IMR-90 (cell line): ENCODE data around the gene CD19. TPM values are rescaled to one million over a fixed set of nuclear protein-coding genes. Genes with fewer than 3 reads are reported as not detected.

Experiments used
- ATAC-seq: fragments of 200-7000 bp; cut with Tn5 transposase; 2 replicates; pipeline ENCODE4 v1.9.1; 2020; ENCODE audit warnings: low read depth, mild to moderate bottlenecking, moderate library complexity
- BruUV-seq: library from RNA; stranded (reverse); fragments of 400-500 nt; replicated peaks from 2 replicates; lab custom pipeline; 2021; lab: Mats Ljungman, UMichigan
- CTCF ChIA-PET: fragments of 300-600 bp; formaldehyde crosslinking; extraction: SDS; loops from one replicate; lab custom pipeline; 2021; ENCODE audit warnings: antibody characterized with exemption; lab: Yijun Ruan, JAX
- POLR2A ChIA-PET: fragments of 300-600 bp; sonication (Branson Sonifier 250); formaldehyde crosslinking; loops from one replicate; lab custom pipeline; 2022; ENCODE audit warnings: antibody characterized with exemption; ENCODE audit not compliant: unreplicated experiment; lab: Charles Lee
- DNase-seq: peaks from one replicate; pipeline ENCODE4 v3.0.0; 2013
- H2AFZ ChIP-seq: replicated peaks from 2 replicates; pipeline ENCODE3; 2013; ENCODE audit warnings: low read length, mild to moderate bottlenecking; ENCODE audit not compliant: poor library complexity
- H2AK5ac ChIP-seq: 2 replicates; pipeline ENCODE4 v1.6.1; 2013; ENCODE audit warnings: low read depth, low read length, inconsistent platforms
- H2AK9ac ChIP-seq: replicated peaks from 2 replicates; pipeline ENCODE3; 2013; ENCODE audit warnings: mild to moderate bottlenecking, low read depth, low read length, moderate library complexity; ENCODE audit not compliant: poor library complexity
- H2BK120ac ChIP-seq: 2 replicates; pipeline ENCODE4 v1.6.1; 2013; ENCODE audit warnings: low read depth, low read length, inconsistent platforms
- H2BK15ac ChIP-seq: 3 replicates; pipeline ENCODE4 v1.6.1; 2013; ENCODE audit warnings: low read depth, low read length, inconsistent platforms
- H2BK20ac ChIP-seq: 2 replicates; pipeline ENCODE4 v1.6.1; 2013; ENCODE audit warnings: low read depth, mild to moderate bottlenecking, inconsistent platforms, low read length, moderate library complexity
- H2BK5ac ChIP-seq: 2 replicates; pipeline ENCODE4 v1.6.1; 2013; ENCODE audit warnings: mild to moderate bottlenecking, low read depth, low read length, inconsistent platforms; ENCODE audit not compliant: poor library complexity, severe bottlenecking
- H3K14ac ChIP-seq: replicated peaks from 2 replicates; pipeline ENCODE4 v1.6.1; 2013; ENCODE audit warnings: low read depth, low read length, inconsistent platforms
- H3K18ac ChIP-seq: 2 replicates; pipeline ENCODE4 v1.6.1; 2013; ENCODE audit warnings: low read depth, low read length, control low read depth
- H3K23ac ChIP-seq: 2 replicates; pipeline ENCODE4 v1.6.1; 2013; ENCODE audit warnings: low read depth, low read length, inconsistent platforms
- H3K27ac ChIP-seq: 2 replicates; pipeline ENCODE4 v1.5.1; 2013; ENCODE audit warnings: mild to moderate bottlenecking, control low read depth, low read length; ENCODE audit not compliant: insufficient read depth
- H3K27me3 ChIP-seq: 2 replicates; pipeline ENCODE4 v1.6.1; 2013; ENCODE audit warnings: low read length; ENCODE audit not compliant: control insufficient read depth, insufficient read depth
- H3K36me3 ChIP-seq: 2 replicates; pipeline ENCODE4 v1.6.1; 2013; ENCODE audit warnings: low read length, mixed read lengths; ENCODE audit not compliant: control insufficient read depth, insufficient read depth
- H3K4ac ChIP-seq: 2 replicates; pipeline ENCODE4 v1.6.1; 2013; ENCODE audit warnings: low read depth, low read length, inconsistent platforms
- H3K4me1 ChIP-seq: 2 replicates; pipeline ENCODE4 v1.6.1; 2013; ENCODE audit warnings: low read length, mixed read lengths; ENCODE audit not compliant: control insufficient read depth, insufficient read depth
- H3K4me2 ChIP-seq: 2 replicates; pipeline ENCODE4 v1.6.1; 2013; ENCODE audit warnings: low read depth, mild to moderate bottlenecking, control low read depth, low read length, moderate library complexity
- H3K4me3 ChIP-seq: 2 replicates; pipeline ENCODE4 v1.5.1; 2013; ENCODE audit warnings: low read depth, mild to moderate bottlenecking, control low read depth, low read length, moderate library complexity; ENCODE audit not compliant: insufficient read depth
- H3K56ac ChIP-seq: 2 replicates; pipeline ENCODE4 v1.6.1; 2013; ENCODE audit warnings: low read length, inconsistent platforms; ENCODE audit not compliant: insufficient read depth; ENCODE audit errors: extremely low read depth
- H3K79me1 ChIP-seq, 2 experiments: 2 replicates each; pipeline ENCODE4 v1.6.1; 2013; ENCODE audit warnings: low read length in 2 of 2, inconsistent platforms in 1 of 2, low read depth in 1 of 2
- H3K9ac ChIP-seq: 2 replicates; pipeline ENCODE4 v1.6.1; 2013; ENCODE audit warnings: low read depth, low read length, control low read depth
- H3K9me1 ChIP-seq: 2 replicates; pipeline ENCODE4 v1.6.1; 2013; ENCODE audit warnings: low read length, inconsistent platforms; ENCODE audit not compliant: insufficient read depth
- H3K9me3 ChIP-seq: 2 replicates; pipeline ENCODE4 v1.6.1; 2013; ENCODE audit warnings: low read length; ENCODE audit not compliant: control insufficient read depth, insufficient read depth
- H4K20me1 ChIP-seq: 2 replicates; pipeline ENCODE4 v1.6.1; 2013; ENCODE audit warnings: low read length, inconsistent platforms; ENCODE audit not compliant: insufficient read depth
- H4K5ac ChIP-seq: 2 replicates; pipeline ENCODE4 v1.6.1; 2013; ENCODE audit warnings: mild to moderate bottlenecking, low read depth, low read length, control low read depth
- H4K8ac ChIP-seq, 2 experiments: 2 replicates each; pipeline ENCODE4 v1.6.1; 2013; ENCODE audit warnings: low read depth in 2 of 2, low read length in 2 of 2, control low read depth in 1 of 2, inconsistent platforms in 1 of 2
- H4K91ac ChIP-seq: 2 replicates; pipeline ENCODE4 v1.6.1; 2013; ENCODE audit warnings: low read depth, low read length, inconsistent platforms; ENCODE audit not compliant: insufficient read depth
- CEBPB ChIP-seq: IDR thresholded peaks from 2 replicates; pipeline ENCODE4 v1.6.1; 2012; ENCODE audit warnings: low read depth, low read length, improper control_type of control experiment
- CHD1 ChIP-seq: IDR thresholded peaks from 2 replicates; pipeline ENCODE4 v1.6.1; 2012; ENCODE audit warnings: low read depth, low read length, improper control_type of control experiment
- CTCF ChIP-seq: conservative IDR thresholded peaks from 2 replicates; pipeline ENCODE4 v1.5.1; 2012; ENCODE audit warnings: mild to moderate bottlenecking, low read depth, low read length, improper control_type of control experiment
- MAFK ChIP-seq: IDR thresholded peaks from 2 replicates; pipeline ENCODE4 v1.6.1; 2012; ENCODE audit warnings: low read depth, low read length, improper control_type of control experiment
- MAZ ChIP-seq: IDR thresholded peaks from 2 replicates; pipeline ENCODE4 v1.6.1; 2012; ENCODE audit warnings: low read depth, mild to moderate bottlenecking, low read length, improper control_type of control experiment, moderate library complexity, borderline replicate concordance
- POLR2A ChIP-seq: IDR thresholded peaks from 2 replicates; pipeline ENCODE4 v1.6.1; 2012; ENCODE audit warnings: mild to moderate bottlenecking, low read depth, low read length
- RCOR1 ChIP-seq: IDR thresholded peaks from 2 replicates; pipeline ENCODE4 v1.6.1; 2012; ENCODE audit warnings: mild to moderate bottlenecking, low read length, improper control_type of control experiment; ENCODE audit not compliant: insufficient replicate concordance
- RFX5 ChIP-seq: IDR thresholded peaks from 2 replicates; pipeline ENCODE4 v1.8.0; 2012; ENCODE audit warnings: low read depth, mild to moderate bottlenecking, low read length, moderate library complexity
- SMC3 ChIP-seq: fragments of 150-350 bp; IDR thresholded peaks from 2 replicates; pipeline ENCODE4 v1.6.1; 2016; ENCODE audit warnings: low read depth, mild to moderate bottlenecking, antibody characterized with exemption, low read length, moderate library complexity
- USF2 ChIP-seq: fragments of 150-350 bp; IDR thresholded peaks from 2 replicates; pipeline ENCODE4 v1.6.1; 2017; ENCODE audit warnings: mild to moderate bottlenecking, antibody characterized with exemption, low read length, low read depth
- WGBS, 2 experiments: methylation state at CpG; one replicate each; pipeline versions ENCODE4 v1.1.5 to v1.1.7; 2013; ENCODE audit warnings: missing lambda C conversion rate in 2 of 2; ENCODE audit not compliant: insufficient read length in 1 of 2; ENCODE audit errors: extremely low coverage in 2 of 2; 5-methylcytosine and 5-hydroxymethylcytosine counted together
- dilution Hi-C: fragments of 300-500 bp; cut with HindIII; formaldehyde crosslinking; loops from one replicate; pipeline ENCODE4 v1.14.3; 2018; ENCODE audit warnings: low sequenced_read_pairs; ENCODE audit not compliant: unreplicated experiment
- in situ Hi-C: fragments of 300-500 bp; cut with MboI; formaldehyde crosslinking; loops from 3 replicates; pipeline ENCODE4 v1.14.3; 2019; ENCODE audit warnings: low sequenced_read_pairs, inconsistent platforms, mixed read lengths
- intact Hi-C: fragments of 100-400 bp; cut with micrococcal nuclease; formaldehyde crosslinking; loops from 2 replicates; pipeline ENCODE4 v1.10.0; 2022
- polyA plus RNA-seq, 3 experiments: library from polyadenylated mRNA; depleted of rRNA; stranded (reverse); fragments of >200 nt; gene quantifications; 2 replicates each; pipeline ENCODE4 v1.2.3, GENCODE V29; 2012; ENCODE audit warnings: low replicate concordance in 1 of 3
- total RNA-seq: library from RNA; depleted of rRNA; stranded (reverse); fragments of >200 nt; gene quantifications from 2 replicates; pipeline ENCODE4 v1.2.3, GENCODE V29; 2012

The CD19 gene
- total and polyA plus RNA-seq, 2 of the 4 experiments (the other 2 are of a cell fraction) = not detected

DNA sequence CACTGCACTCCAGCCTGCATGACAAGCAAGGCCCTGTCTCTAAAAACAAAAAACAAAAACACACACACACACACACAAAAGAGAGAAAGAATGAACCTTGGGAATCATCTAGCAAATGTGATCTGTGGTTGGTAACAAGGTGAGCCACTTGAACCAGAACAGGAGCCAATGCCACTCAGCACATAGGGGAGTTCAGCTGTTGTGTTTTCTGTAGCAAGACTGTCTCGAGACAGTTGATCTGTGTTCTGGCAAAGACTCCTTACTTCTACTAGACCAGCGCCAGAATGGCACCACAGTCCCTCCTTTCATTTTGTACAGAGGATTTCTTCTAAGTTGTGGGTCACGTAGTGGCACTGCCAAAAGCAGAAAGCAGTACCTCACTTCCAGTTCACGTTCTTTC lies 32.8 kb upstream of the CD19 start:
- Histone ChIP-seq H3K4me1 (no peaks in the 10 kb centered on the region), H3K9me3 (no peaks in the 10 kb centered on the region), H4K8ac (no peak overlapping the region), H3K9ac (no peak overlapping the region), H3K14ac (no peak overlapping the region), H3K9me1 (no peaks in the 10 kb centered on the region), H2BK5ac (no peak overlapping the region), H2BK15ac (no peak overlapping the region), H3K56ac (no peak overlapping the region), H3K27me3 (no peaks in the 10 kb centered on the region), H2BK20ac (no peak overlapping the region), H4K5ac (no peak overlapping the region), H3K36me3 (peaks cover under 1% of the 10 kb centered on the region; the same call in 1 of the 2 replicates), H3K23ac (no peak overlapping the region), H3K4ac (no peak overlapping the region), H4K91ac (no peak overlapping the region), H2AK5ac (no peak overlapping the region), H3K4me2 (no peak overlapping the region), H3K79me1 (no peaks in the 10 kb centered on the region), H4K20me1 (no peaks in the 10 kb centered on the region), H3K4me3 (no peak overlapping the region), H2BK120ac (no peak overlapping the region), H3K18ac (no peak overlapping the region), H2AK9ac (no peak overlapping the region), H2AFZ (no peak overlapping the region), H3K27ac (no peak overlapping the region)
- DNase-seq (no peak), ATAC-seq (no peak)
- TF ChIP-seq USF2 (no peak), MAFK (no peak), RCOR1 (no peak), POLR2A (no peak), SMC3 (no peak), MAZ (no peak), CHD1 (no peak), CEBPB (no peak), CTCF (no peak), RFX5 (no peak)
- dilution Hi-C loops (no loop called here), in situ Hi-C loops (no loop called here), intact Hi-C loops (no loop called here)
- WGBS, 2 experiments = 100% methylated on average over 1 of the region's 4 CpGs; no CpG with 5 or more reads in 1 of the 2 experiments
- ChIA-PET POLR2A (no interaction called here), CTCF (no interaction called here)
- no TSS peak for BruUV-seq
